ENCODE measurements around the gene KCNIP1.

The KCNIP1 gene

GRCh38 chr5:170571875-170572852, 68.3 kb downstream of the KCNIP1 start:
- H3K27ac ChIP-seq: no peak overlapping the region
- peaks cover 22% of the 10 kb centered on the region for H3K4me1 ChIP-seq
- H3K9me3 ChIP-seq: no peaks in the 10 kb centered on the region
- no peaks in the 10 kb centered on the region for H3K36me3 ChIP-seq
- no peak for TF ChIP-seq Cebpa-rat (IDR thresholded peaks at IDR 0.05)
- H4K20me1 ChIP-seq: no peaks in the 10 kb centered on the region
- H3K9ac ChIP-seq: no peak overlapping the region
- peaks cover 22% of the 10 kb centered on the region for H3K27me3 ChIP-seq
- H3K4me3 ChIP-seq: no peak overlapping the region
- H3K4me2 ChIP-seq: peak overlapping the region; percentile 59

DNA sequence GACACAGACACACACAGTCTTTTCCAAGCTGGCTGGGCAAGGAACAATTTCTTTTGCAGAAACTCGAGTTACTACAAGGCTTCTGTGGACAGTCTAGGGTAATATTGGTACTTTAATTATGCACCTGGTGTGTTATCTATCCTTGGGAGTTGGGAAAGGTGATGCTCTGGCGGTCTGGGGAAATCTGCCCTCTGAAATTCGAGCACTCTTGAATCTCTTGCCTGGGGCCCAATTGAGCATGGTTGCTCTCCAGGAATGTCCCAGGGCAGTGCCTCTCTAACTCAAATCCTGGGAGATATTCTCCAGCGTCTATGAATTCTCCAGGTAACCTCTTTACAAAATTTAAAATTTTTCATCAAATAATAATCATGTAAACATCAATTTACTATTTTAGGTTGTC, 69.3 kb downstream of the KCNIP1 start:
- Histone ChIP-seq H3K9me3 (no peaks in the 10 kb centered on the region), H3K4me1 (peaks cover 22% of the 10 kb centered on the region), H4K20me1 (no peaks in the 10 kb centered on the region), H3K27me3 (peaks cover 22% of the 10 kb centered on the region), H3K4me2 (peak overlapping the region; percentile 59), H3K9ac (no peak overlapping the region), H3K4me3 (no peak overlapping the region), H3K27ac (no peak overlapping the region), H3K36me3 (no peaks in the 10 kb centered on the region)
- no peak for TF ChIP-seq Cebpa-rat (IDR thresholded peaks at IDR 0.05)

- TF ChIP-seq Cebpa-rat (IDR thresholded peaks at IDR 0.05): no peak
- Histone ChIP-seq H3K4me2 (no peak overlapping the region), H3K27ac (no peak overlapping the region), H3K9me3 (no peaks in the 10 kb centered on the region; the same call in 1 of the 2 replicates), H3K9ac (no peak overlapping the region), H3K36me3 (no peaks in the 10 kb centered on the region), H3K4me1 (peaks cover 22% of the 10 kb centered on the region), H3K4me3 (no peak overlapping the region), H3K27me3 (peaks cover 22% of the 10 kb centered on the region), H4K20me1 (no peaks in the 10 kb centered on the region)
Measured at GRCh38 chr5:170573660-170574059, 69.8 kb downstream of the KCNIP1 start.

DNA sequence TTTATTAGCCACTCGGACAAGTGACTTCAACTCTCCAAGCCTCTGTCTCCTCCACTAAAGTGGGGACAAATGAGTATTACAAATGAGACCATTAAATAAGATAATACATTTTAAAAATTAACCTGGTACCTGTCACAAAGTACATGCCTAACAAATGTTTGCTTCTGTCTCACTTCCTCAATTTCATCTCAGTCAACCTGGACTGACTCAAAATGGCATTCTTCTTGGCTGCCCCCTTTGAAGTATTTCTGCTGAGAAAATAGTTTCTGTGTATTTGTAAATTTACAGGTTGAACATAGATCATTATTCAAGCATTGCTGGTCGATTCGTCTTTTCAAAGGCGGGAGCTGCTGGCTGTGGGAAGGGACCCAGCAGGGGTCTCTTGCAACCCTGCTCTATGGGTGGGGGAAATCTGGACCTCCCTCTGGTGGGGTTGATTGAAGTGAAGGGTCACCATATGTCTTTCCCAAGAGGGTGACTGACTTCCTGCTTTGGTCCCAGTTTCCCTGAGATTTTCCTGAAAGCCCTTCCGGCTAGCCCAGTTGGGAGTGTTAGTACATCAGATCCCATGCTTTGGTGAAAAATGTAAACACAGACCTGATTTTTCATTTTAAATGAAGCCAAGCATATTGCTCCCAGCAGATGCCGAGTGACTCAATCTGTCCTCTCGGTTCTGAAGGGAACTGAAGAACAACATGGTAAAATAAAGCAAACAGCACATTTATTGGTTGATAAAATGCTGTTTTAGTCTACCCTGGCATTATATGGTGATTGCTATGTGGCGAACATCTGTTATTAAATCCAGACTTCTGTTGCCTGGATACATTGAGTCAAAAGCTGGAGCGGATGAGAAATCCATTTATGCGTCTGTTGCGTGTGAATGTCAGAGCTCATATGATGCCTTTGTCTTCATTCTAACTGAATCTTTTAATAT, 73.0 kb downstream of the KCNIP1 start:
- no peak overlapping the region for H3K9ac ChIP-seq
- peaks cover 4% of the 10 kb centered on the region; the same call in 1 of the 2 replicates for H3K27me3 ChIP-seq
- TF ChIP-seq Cebpa-rat (IDR thresholded peaks at IDR 0.05): no peak
- no peaks in the 10 kb centered on the region; the same call in 1 of the 2 replicates for H3K9me3 ChIP-seq
- no peak overlapping the region for H3K4me2 ChIP-seq
- H3K4me3 ChIP-seq: no peak overlapping the region
- no peaks in the 10 kb centered on the region for H4K20me1 ChIP-seq
- H3K36me3 ChIP-seq: no peaks in the 10 kb centered on the region
- H3K27ac ChIP-seq: no peak overlapping the region
- peaks cover 19% of the 10 kb centered on the region for H3K4me1 ChIP-seq

DNA sequence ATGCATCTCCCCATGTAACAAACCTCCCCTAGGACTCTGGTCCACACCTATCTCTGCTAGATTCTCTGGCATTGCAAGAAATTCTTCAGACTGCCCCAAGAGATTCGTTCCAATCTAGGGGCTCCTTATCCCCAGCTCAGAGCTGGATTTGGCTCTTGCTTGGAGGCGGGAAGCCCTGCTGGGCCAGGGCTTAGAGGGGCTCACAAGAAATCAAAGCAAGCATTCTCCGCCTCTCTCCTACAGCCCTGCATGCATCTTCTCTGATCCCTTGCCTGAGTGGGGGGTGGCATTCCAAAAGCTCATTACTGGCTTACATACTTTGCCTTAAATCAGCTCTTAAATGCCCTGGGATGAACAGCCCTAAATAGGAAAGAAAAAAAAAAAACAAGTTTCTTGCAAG, 75.8 kb downstream of the KCNIP1 start:
- no peak for TF ChIP-seq Cebpa-rat (IDR thresholded peaks at IDR 0.05)
- Histone ChIP-seq H3K4me2 (no peak overlapping the region), H3K4me1 (peaks cover 3% of the 10 kb centered on the region; the same call in 1 of the 2 replicates), H3K9me3 (no peaks in the 10 kb centered on the region; the same call in 1 of the 2 replicates), H3K9ac (no peak overlapping the region), H3K27ac (no peak overlapping the region), H3K36me3 (no peaks in the 10 kb centered on the region), H3K27me3 (no peaks in the 10 kb centered on the region), H4K20me1 (no peaks in the 10 kb centered on the region), H3K4me3 (no peak overlapping the region)

- no peaks in the 10 kb centered on the region for H3K36me3 ChIP-seq
- H3K9ac ChIP-seq: no peak overlapping the region
- no peaks in the 10 kb centered on the region for H3K27me3 ChIP-seq
- no peak overlapping the region for H3K4me3 ChIP-seq
- no peaks in the 10 kb centered on the region; the same call in 1 of the 2 replicates for H3K9me3 ChIP-seq
- no peak overlapping the region for H3K27ac ChIP-seq
- H3K4me2 ChIP-seq: no peak overlapping the region
- H3K4me1 ChIP-seq: no peaks in the 10 kb centered on the region
- no peaks in the 10 kb centered on the region for H4K20me1 ChIP-seq
- TF ChIP-seq Cebpa-rat (IDR thresholded peaks at IDR 0.05): no peak
Measured at GRCh38 chr5:170581211-170581610, 77.4 kb downstream of the KCNIP1 start.

GRCh38 chr5:170582644-170583330, 79.0 kb downstream of the KCNIP1 start:
- no peaks in the 10 kb centered on the region for H4K20me1 ChIP-seq
- no peaks in the 10 kb centered on the region for H3K4me1 ChIP-seq
- H3K27me3 ChIP-seq: no peaks in the 10 kb centered on the region
- no peak overlapping the region for H3K9ac ChIP-seq
- H3K9me3 ChIP-seq: no peaks in the 10 kb centered on the region; the same call in 1 of the 2 replicates
- TF ChIP-seq Cebpa-rat (IDR thresholded peaks at IDR 0.05): no peak
- no peak overlapping the region for H3K4me3 ChIP-seq
- no peak overlapping the region for H3K4me2 ChIP-seq
- no peak overlapping the region for H3K27ac ChIP-seq
- H3K36me3 ChIP-seq: no peaks in the 10 kb centered on the region

DNA sequence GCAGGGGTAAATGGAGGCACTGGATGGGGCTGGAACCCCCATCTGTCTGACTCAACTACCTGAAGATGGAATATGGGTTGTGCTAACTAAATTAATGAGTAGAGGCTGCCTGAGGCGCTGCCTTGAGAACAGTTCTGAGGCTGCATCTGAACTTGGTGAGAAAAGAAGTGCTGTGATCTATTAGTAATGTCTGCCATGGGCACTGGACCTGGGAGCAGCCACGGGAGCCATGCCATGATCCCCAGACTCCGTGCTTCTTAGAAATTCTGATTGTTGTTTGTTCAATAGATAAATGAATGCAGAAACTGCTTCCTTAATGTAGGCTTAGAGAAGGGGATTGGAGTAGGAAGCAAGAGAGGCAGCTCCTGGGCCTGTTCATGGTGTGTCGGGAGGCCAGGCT, 80.2 kb downstream of the KCNIP1 start:
- Histone ChIP-seq H4K20me1 (no peaks in the 10 kb centered on the region), H3K27me3 (no peaks in the 10 kb centered on the region), H3K4me3 (no peak overlapping the region), H3K27ac (no peak overlapping the region), H3K36me3 (no peaks in the 10 kb centered on the region), H3K4me1 (no peaks in the 10 kb centered on the region), H3K4me2 (no peak overlapping the region), H3K9ac (no peak overlapping the region), H3K9me3 (no peaks in the 10 kb centered on the region)
- TF ChIP-seq Cebpa-rat (IDR thresholded peaks at IDR 0.05): no peak

DNA sequence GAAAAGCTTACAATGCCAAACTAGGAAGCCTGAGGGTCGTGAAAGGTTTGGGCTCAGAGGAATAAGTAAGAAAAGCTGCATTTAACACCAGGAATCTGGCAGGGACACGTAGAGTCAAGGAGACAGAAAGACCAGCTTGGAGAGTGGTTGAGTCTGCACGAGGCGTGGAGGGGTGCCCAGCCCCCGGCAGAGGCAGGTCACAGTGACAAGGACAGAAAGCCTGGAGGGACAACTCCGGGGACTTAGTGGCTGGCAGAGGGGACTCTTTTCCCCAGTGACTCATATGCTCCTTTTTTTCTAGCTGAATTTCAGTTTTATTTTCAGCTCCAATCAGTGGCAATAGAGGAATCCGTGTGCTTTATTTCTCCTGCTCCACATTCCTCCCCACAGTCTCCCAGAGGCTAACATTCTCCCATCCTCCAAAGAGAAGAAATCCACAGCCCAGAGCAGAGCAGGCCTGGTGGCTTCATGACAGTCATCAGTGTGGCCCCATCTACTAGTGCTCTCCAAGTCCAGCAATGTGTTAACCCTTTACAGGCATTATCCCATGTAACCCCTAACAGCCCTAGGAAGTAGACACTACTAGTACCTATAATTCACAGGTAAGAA, 80.7 kb downstream of the KCNIP1 start:
- no peak overlapping the region for H3K4me2 ChIP-seq
- no peaks in the 10 kb centered on the region for H3K36me3 ChIP-seq
- H3K9me3 ChIP-seq: no peaks in the 10 kb centered on the region
- H3K27ac ChIP-seq: no peak overlapping the region
- TF ChIP-seq Cebpa-rat (IDR thresholded peaks at IDR 0.05): no peak
- no peak overlapping the region for H3K9ac ChIP-seq
- no peak overlapping the region for H3K4me3 ChIP-seq
- H4K20me1 ChIP-seq: no peaks in the 10 kb centered on the region
- no peaks in the 10 kb centered on the region for H3K27me3 ChIP-seq
- no peaks in the 10 kb centered on the region for H3K4me1 ChIP-seq
